OCI-LY3 (cell line): ENCODE results near the gene CRYZ.

Source experiments
- H2AFZ ChIP-seq: fragments of 200-600, 300-600 bp; shearing (Covaris generic); 2 replicates; pipeline ENCODE4 v1.6.0; 2014; ENCODE audit warnings: antibody characterized with exemption, low read depth, low read length
- H3K27ac ChIP-seq: fragments of 200-600, 300-600 bp; sonication (generic); 2 replicates; pipeline ENCODE4 v1.5.1; 2014; ENCODE audit warnings: mild to moderate bottlenecking, low read length, moderate library complexity, mixed read lengths
- H3K27me3 ChIP-seq: fragments of 200-600, 300-600 bp; sonication (generic); 2 replicates; pipeline ENCODE4 v1.6.1; 2014; ENCODE audit warnings: low read depth, low read length, mixed read lengths
- H3K36me3 ChIP-seq: fragments of 200-600, 300-600 bp; sonication (generic); replicated peaks from 2 replicates; pipeline ENCODE3; 2014; ENCODE audit warnings: low read depth, low read length, mixed read lengths
- H3K4me1 ChIP-seq: fragments of 300-600, 200-600 bp; sonication (generic); 2 replicates; pipeline ENCODE4 v1.6.1; 2014; ENCODE audit warnings: low read length, mixed read lengths
- H3K4me2 ChIP-seq: fragments of 200-600, 300-600 bp; sonication (generic); 2 replicates; pipeline ENCODE4 v1.6.1; 2014; ENCODE audit warnings: low read length, mixed read lengths
- H3K4me3 ChIP-seq: fragments of 300-600, 200-600 bp; sonication (generic); 2 replicates; pipeline ENCODE4 v1.5.1; 2014; ENCODE audit warnings: antibody characterized with exemption, mild to moderate bottlenecking, low read length, moderate library complexity
- H3K79me2 ChIP-seq: fragments of 300-600, 200-600 bp; shearing (Covaris generic); 2 replicates; pipeline ENCODE4 v1.6.1; 2014; ENCODE audit warnings: mild to moderate bottlenecking, low read length, mixed read lengths
- H3K9ac ChIP-seq: fragments of 300-600, 200-600 bp; shearing (Covaris generic); 2 replicates; pipeline ENCODE4 v1.6.0; 2014; ENCODE audit warnings: mild to moderate bottlenecking, low read length, moderate library complexity
- H3K9me3 ChIP-seq: fragments of 200-600, 300-600 bp; shearing (Covaris generic); 2 replicates; pipeline ENCODE4 v1.6.1; 2014; ENCODE audit warnings: low read length, mixed read lengths; ENCODE audit not compliant: insufficient read depth
- H4K20me1 ChIP-seq: fragments of 200-600, 300-600 bp; sonication (generic); 2 replicates; pipeline ENCODE4 v1.6.1; 2016; ENCODE audit warnings: low read length, mixed read lengths; ENCODE audit not compliant: insufficient read depth
- CTCF ChIP-seq: fragments of 200-600, 300-600 bp; sonication (generic); IDR thresholded peaks from 2 replicates; pipeline ENCODE4 v1.5.1; 2014; ENCODE audit warnings: antibody characterized with exemption, low read length, low read depth
- EZH2phosphoT487 ChIP-seq: fragments of 200-600 bp; shearing (Covaris generic); IDR thresholded peaks from 2 replicates; pipeline ENCODE4 v1.6.1; 2018; ENCODE audit warnings: antibody characterized with exemption, mixed run types, low read depth

The CRYZ gene

GRCh38 chr1:74732960-74733603 lies at the start of gene CRYZ, which contains the start of gene TYW3:
Gene CRYZ, minus strand, starts transcription at chr1:74733050. Its CDS starts 8,229 bp downstream, at chr1:74724821.
Gene TYW3, plus strand, starts transcription at chr1:74733152. Its CDS starts 93 bp downstream, at chr1:74733245.
- Histone ChIP-seq H3K27me3 (no peaks in the 10 kb centered on the region), H4K20me1 (no peaks in the 10 kb centered on the region), H2AFZ (peak within 1 kb of the TSS; percentile 81), H3K36me3 (peaks cover 24% of the 10 kb centered on the region), H3K9me3 (no peaks in the 10 kb centered on the region), H3K4me3 (peak within 1 kb of the TSS; percentile 87), H3K9ac (peak within 1 kb of the TSS; percentile 83), H3K27ac (peak within 1 kb of the TSS; percentile 86), H3K79me2 (peaks cover 19% of the 10 kb centered on the region), H3K4me2 (peak within 1 kb of the TSS; percentile 98), H3K4me1 (peaks cover 19% of the 10 kb centered on the region)
- no peak for TF ChIP-seq EZH2phosphoT487
- TF ChIP-seq CTCF: no peak

GRCh38 chr1:74780594-74780993 lies 47.7 kb upstream of the CRYZ start:
- Histone ChIP-seq H3K27ac (no peak overlapping the region), H3K9ac (no peak overlapping the region), H3K79me2 (no peaks in the 10 kb centered on the region), H4K20me1 (no peaks in the 10 kb centered on the region), H3K36me3 (no peaks in the 10 kb centered on the region), H3K4me1 (no peaks in the 10 kb centered on the region), H2AFZ (no peak overlapping the region), H3K9me3 (no peaks in the 10 kb centered on the region), H3K4me3 (no peak overlapping the region), H3K4me2 (no peak overlapping the region), H3K27me3 (no peaks in the 10 kb centered on the region)
- TF ChIP-seq CTCF (no peak), EZH2phosphoT487 (no peak)

- Histone ChIP-seq H4K20me1 (no peaks in the 10 kb centered on the region), H3K36me3 (no peaks in the 10 kb centered on the region), H3K9ac (no peak overlapping the region), H3K27me3 (no peaks in the 10 kb centered on the region), H3K4me3 (no peak overlapping the region), H3K27ac (no peak overlapping the region), H3K79me2 (no peaks in the 10 kb centered on the region), H3K4me1 (no peaks in the 10 kb centered on the region), H3K9me3 (no peaks in the 10 kb centered on the region), H2AFZ (no peak overlapping the region), H3K4me2 (no peak overlapping the region)
- TF ChIP-seq CTCF (no peak), EZH2phosphoT487 (no peak)
These were observed 46.9 kb upstream of the CRYZ start for GRCh38 chr1:74779750-74780149.

- no peak overlapping the region for H2AFZ ChIP-seq
- H3K27ac ChIP-seq: no peak overlapping the region
- H3K9me3 ChIP-seq: no peaks in the 10 kb centered on the region
- H3K9ac ChIP-seq: no peak overlapping the region
- no peak overlapping the region for H3K4me2 ChIP-seq
- no peaks in the 10 kb centered on the region for H3K27me3 ChIP-seq
- no peaks in the 10 kb centered on the region for H3K4me1 ChIP-seq
- H3K79me2 ChIP-seq: no peaks in the 10 kb centered on the region
- TF ChIP-seq CTCF (no peak), EZH2phosphoT487 (no peak)
- H3K36me3 ChIP-seq: no peaks in the 10 kb centered on the region
- no peaks in the 10 kb centered on the region for H4K20me1 ChIP-seq
- no peak overlapping the region for H3K4me3 ChIP-seq
These were observed 44.7 kb upstream of the CRYZ start for GRCh38 chr1:74777525-74777924.
